ENCODE data around the gene CLDN22.
"Not testable (repeated sequence)": the region's sequence is repeated elsewhere in the genome, so short reads cannot be mapped to it uniquely, and the experiment has no call there.

CLDN22 gene

GRCh38 chr4:183345261-183345660 lies 25.2 kb upstream of the CLDN22 start:
- no peak for DNase-seq

GRCh38 chr4:183344523-183345255 lies 24.6 kb upstream of the CLDN22 start:
- no peak for DNase-seq

- DNase-seq, result no peak
Measured at GRCh38 chr4:183343730-183344129, 23.7 kb upstream of the CLDN22 start.

- DNase-seq, result no peak
Measured at GRCh38 chr4:183342541-183343533, 22.8 kb upstream of the CLDN22 start.

- no peak for DNase-seq
Measured at GRCh38 chr4:183337833-183338232, 17.8 kb upstream of the CLDN22 start.

GRCh38 chr4:183337349-183337748 lies 17.3 kb upstream of the CLDN22 start:
- DNase-seq, result no peak

- DNase-seq, result no peak
Measured at GRCh38 chr4:183335369-183335940, 15.4 kb upstream of the CLDN22 start.

GRCh38 chr4:183333983-183334382 lies 13.9 kb upstream of the CLDN22 start:
- DNase-seq, result no peak

GRCh38 chr4:183333202-183333601 lies 13.1 kb upstream of the CLDN22 start:
- no peak for DNase-seq

GRCh38 chr4:183332447-183332846 lies 12.4 kb upstream of the CLDN22 start:
- no peak for DNase-seq

GRCh38 chr4:183330841-183331240 lies 10.8 kb upstream of the CLDN22 start:
- no peak for DNase-seq

- DNase-seq, result no peak
Measured at GRCh38 chr4:183329954-183330742, 10.1 kb upstream of the CLDN22 start.

GRCh38 chr4:183329244-183329643 lies 9.2 kb upstream of the CLDN22 start:
- no peak for DNase-seq

GRCh38 chr4:183328832-183329231 lies 8.8 kb upstream of the CLDN22 start:
- DNase-seq, result no peak

GRCh38 chr4:183327827-183328226 lies 7.8 kb upstream of the CLDN22 start:
- no peak for DNase-seq

- no peak for DNase-seq
Measured at GRCh38 chr4:183326853-183327252, 6.8 kb upstream of the CLDN22 start.

- not testable (repeated sequence) for DNase-seq
Measured at GRCh38 chr4:183326387-183326786, 6.3 kb upstream of the CLDN22 start.

GRCh38 chr4:183324619-183325018 lies 4.5 kb upstream of the CLDN22 start:
- no peak for DNase-seq

- not testable (repeated sequence) for DNase-seq
Measured at GRCh38 chr4:183324056-183324455, 4.0 kb upstream of the CLDN22 start.

GRCh38 chr4:183323295-183323694 lies 3.2 kb upstream of the CLDN22 start:
- DNase-seq, result no peak

GRCh38 chr4:183322326-183322725 lies 2.2 kb upstream of the CLDN22 start, which contains the start of gene CLDN24:
Gene CLDN24, minus strand, starts transcription at chr4:183322426. Its CDS starts 0 bp downstream, at chr4:183322426.
- no peak for DNase-seq

GRCh38 chr4:183321516-183321915 lies 1.4 kb upstream of the CLDN22 start:
- no peak for DNase-seq

- DNase-seq, result no peak
Measured at GRCh38 chr4:183321079-183321478, 1.0 kb upstream of the CLDN22 start.

Data from activated naive CD4-positive, alpha-beta T cell treated with anti-CD3 and anti-CD28 coated beads, Interleukin-2, amount 50 U/mL, for 16 hours (primary cell).